DMS79 treated with DMSO at 0.1 percent for 48 hours (cell line): Measurements from ENCODE around the gene ECT2L.

Source experiments
- DNase-seq: peaks from one replicate; lab custom pipeline; 2025; lab: John Stamatoyannopoulos, UW

Gene ECT2L

GRCh38 chr6:138862456-138862855 is 66.6 kb downstream of the ECT2L start:
- DNase-seq = no peak

DNA sequence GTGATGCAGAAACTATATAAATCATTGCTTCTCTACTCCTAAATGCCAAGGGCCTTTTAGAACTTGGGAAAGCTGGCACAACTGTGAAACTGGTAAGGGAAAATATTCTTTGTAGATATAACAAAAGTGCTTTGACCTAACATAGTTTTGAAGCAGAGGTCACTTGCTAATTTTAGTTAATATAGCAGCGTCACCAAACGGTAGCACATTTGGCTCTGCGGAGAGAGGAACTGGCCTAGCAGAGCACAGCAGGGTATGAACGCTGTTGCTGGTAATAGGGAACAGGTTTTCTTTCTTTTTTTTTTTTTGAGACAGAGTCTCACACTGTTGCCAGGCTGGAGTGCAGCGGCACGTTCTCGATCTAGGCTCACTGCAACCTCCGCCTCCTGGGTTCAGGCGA is 67.4 kb downstream of the ECT2L start:
- no peak for DNase-seq

GRCh38 chr6:138864343-138864890 is 68.5 kb downstream of the ECT2L start:
- no peak for DNase-seq

- DNase-seq = no peak
Measured at GRCh38 chr6:138865480-138866109, 69.7 kb downstream of the ECT2L start.

GRCh38 chr6:138868181-138868580 is 72.3 kb downstream of the ECT2L start:
- no peak for DNase-seq

- no peak for DNase-seq
Measured at GRCh38 chr6:138869398-138869797, 73.5 kb downstream of the ECT2L start.

DNA sequence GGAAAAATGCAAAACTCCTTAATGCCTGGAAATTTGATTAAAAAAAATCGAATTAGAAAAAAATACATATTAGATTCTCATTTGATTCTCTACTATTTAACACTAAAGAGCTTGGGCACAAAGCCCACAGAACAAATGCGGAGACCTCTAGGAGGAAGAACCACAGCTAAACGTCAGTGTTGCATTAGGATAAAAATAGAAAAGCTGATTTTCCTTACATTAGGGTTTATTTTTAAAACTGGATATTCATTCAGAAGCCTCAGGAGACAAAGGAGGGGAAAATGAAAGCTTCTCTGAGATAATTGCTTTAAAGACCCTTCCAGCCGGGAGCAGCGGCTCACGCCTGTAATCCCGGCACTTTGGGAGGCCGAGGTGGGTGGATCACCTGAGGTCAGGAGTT is 77.3 kb downstream of the ECT2L start:
- DNase-seq = no peak

DNA sequence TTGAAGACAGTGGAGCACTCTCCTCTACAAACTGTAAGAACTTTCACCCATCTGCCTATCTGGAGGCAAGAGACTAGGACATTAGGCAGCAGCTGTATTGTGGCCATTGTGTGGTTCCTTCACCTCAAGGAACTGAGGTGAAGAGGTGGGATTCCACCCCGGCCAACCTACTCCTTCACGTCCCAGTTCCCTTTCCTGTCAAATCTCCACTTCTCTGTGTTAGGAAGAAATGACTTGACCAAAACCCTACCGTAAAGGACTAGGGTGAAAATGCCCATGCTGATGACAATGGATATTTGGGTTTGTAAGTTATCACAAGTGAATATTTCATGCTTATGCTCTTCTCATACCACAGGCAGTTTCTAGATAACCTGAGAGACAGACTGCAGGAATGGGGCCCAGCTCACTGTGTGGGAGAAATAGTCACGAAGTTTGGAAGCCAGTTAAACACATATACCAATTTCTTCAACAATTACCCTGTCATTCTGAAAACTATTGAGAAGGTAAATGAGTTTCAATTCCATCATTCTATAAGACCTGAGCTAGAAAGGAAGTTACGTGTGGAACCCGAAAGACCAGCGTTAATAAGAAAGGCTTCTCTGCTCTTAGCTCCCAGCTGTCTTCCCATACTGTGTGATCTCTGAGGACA is 86.6 kb downstream of the ECT2L start:
- DNase-seq = no peak

DNA sequence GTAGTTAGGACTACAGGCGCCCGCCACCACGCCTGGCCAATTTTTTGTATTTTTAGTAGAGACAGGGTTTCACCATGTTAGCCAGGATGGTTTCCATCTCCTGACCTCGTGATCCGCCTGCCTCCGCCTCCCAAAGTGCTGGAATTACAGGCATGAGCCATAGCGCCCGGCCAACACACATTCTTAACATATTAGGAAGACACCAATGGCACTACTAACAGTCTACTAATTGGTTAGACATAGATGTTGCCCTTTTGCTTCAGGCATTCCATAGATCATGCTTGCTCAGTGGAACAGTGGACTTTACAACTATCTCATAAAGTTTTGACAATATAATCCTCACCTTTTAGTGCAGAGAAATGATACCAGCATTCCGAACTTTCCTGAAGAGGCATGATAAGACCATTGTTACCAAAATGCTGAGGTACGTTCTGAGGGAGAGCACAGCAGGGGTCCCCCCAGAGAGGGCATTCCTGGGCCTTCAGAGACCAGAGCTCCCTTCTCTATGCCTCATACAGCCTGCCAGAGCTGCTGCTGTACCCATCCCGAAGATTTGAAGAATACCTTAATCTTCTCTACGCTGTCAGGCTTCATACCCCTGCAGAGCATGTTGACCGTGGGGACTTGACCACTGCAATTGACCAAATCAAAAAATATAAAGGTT is 89.4 kb downstream of the ECT2L start:
- no peak for DNase-seq

DNA sequence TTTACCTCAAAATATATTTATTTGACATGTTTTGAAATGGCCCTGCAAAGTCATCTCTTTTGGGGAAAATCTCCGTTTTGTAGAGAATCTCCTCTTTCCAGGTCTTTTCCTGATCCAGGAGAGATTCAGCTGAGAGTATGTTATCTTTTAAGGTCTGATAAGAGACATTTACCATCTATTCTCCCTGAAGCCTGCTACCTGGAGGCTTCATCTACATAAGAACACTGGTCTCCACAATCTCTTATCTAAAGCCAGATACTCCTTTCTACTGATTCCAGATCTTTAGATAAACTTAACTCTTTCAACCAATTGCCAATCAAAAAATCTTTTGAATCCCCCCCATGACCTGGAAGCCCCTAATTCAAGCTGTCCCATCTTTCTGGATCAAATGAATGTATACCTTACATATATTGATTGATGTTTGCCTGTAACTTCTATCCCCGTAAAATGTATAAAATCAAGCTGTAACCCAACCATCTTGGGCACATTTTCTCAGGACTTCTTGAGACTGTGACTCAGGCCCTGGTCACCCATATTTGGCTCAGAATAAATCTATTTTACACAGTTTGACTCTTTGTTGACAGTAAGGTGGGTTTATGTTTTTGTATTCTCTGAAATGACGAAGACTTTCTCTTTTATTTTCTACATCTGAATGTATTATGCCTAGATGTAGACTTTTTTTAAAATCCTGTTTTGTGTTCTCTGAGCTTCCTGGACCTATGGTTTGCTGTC is 95.5 kb downstream of the ECT2L start:
- no peak for DNase-seq

GRCh38 chr6:138896104-138896756 is 100.3 kb downstream of the ECT2L start:
- DNase-seq = no peak

DNA sequence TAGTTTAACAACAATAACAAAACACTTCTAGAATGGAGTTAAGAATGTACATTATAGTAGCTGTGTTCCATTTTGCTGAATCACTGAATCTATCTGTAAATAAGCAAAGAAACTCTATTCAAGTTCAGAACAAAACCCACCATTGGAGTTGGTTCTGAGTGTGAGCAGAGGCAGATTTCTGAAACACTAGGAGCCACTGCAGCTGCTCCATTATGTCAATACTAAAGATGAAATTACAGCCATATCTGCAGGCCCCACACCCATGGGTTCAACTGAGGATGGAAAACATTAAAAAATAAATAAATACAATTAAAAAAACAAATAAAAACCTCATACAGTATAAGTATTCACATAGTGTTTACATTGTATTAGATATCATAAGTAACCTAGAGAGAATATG is 101.1 kb downstream of the ECT2L start:
- DNase-seq = no peak

DNA sequence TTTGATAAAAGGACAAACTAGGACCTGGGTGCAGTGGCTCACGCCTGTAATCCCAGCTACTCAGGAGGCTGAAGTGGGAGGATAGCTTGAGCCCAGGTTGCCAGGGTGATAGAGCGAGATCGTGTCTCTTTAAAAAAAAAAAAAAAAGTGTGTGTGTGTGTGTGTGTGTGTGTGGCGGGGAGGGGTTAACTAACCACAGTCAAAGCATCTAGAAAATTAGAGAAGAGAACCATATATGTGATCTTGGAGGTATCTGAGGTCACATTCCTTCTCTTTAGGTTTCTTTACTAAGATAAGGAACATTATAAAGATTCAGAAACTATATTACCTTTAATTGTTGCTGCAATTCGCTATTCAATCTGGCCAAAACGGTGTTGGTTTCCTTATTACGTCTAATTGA is 111.3 kb downstream of the ECT2L start:
- no peak for DNase-seq

DNA sequence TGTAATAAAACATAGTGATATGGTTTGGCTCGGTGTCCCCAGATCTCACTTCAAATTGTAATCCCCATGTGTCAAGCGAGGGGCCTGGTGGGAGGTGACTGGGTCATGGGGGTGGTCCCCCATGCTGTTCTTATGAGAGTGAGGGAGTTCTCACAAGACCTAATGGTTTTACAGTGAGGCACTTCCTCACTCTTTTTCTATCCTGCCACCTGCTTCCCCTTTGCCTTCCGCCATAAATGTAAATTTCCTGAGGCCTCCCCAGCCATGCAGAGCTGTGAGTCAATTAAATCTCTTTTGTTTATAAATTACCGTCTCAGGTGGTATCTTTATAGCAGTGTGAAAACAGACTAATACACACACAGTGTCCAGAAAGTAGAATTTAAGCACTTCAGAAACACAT is 113.6 kb downstream of the ECT2L start:
- DNase-seq = no peak

- DNase-seq = no peak
Measured at GRCh38 chr6:138909975-138910374, 114.1 kb downstream of the ECT2L start.

GRCh38 chr6:138912308-138912707 is 116.4 kb downstream of the ECT2L start:
- DNase-seq = no peak

GRCh38 chr6:138914701-138915100 is 118.8 kb downstream of the ECT2L start:
- no peak for DNase-seq

DNA sequence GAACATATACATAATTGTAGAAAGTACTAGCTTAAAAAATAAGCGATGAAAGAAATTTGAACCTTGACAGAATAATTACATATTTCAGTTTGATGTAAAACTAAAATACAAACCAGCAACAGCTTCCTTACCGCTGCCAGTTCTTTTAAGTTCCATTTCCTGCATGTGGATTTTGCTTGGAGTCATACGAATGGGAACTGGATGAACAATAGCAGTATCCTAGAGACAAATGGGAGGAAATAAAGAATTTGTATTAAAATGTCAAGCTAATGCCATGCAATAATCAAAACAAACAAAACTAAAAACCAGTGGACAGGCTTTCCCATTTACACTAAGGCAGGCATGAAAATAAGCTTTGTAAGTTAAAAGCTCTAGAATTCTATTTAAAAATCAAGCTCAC is 125.0 kb downstream of the ECT2L start:
- no peak for DNase-seq

- DNase-seq = no peak
Measured at GRCh38 chr6:138923561-138923960, 127.7 kb downstream of the ECT2L start.

DNA sequence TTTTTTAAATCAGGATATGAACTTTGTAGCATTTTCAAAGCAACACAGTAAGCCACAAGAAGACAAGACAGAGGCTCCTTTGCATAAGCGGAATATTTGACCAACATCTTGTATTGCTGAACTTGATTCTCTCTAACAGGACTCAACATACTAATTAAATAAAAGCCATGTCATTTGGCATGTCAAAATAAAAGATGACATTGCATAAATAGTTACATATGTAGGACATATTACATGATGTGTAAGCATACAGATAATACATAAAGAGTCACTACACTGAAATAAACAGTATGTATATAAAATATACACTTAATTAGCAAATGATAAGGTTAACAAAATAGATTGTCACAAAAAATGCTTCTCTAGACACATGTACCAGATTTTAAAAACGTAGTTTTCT is 129.9 kb downstream of the ECT2L start:
- DNase-seq = no peak

GRCh38 chr6:138926579-138926978 is 130.7 kb downstream of the ECT2L start:
- no peak for DNase-seq

GRCh38 chr6:138931660-138932059 is 135.8 kb downstream of the ECT2L start:
- DNase-seq = no peak
